HG03460 (cell line): Measurements from ENCODE around the gene FRRS1.

ENCODE experiments used
- ATAC-seq: cut with Tn5 transposase; IDR thresholded peaks from one replicate; pipeline ENCODE4 v1.9.1; 2021; ENCODE audit not compliant: unreplicated experiment

FRRS1 gene

DNA sequence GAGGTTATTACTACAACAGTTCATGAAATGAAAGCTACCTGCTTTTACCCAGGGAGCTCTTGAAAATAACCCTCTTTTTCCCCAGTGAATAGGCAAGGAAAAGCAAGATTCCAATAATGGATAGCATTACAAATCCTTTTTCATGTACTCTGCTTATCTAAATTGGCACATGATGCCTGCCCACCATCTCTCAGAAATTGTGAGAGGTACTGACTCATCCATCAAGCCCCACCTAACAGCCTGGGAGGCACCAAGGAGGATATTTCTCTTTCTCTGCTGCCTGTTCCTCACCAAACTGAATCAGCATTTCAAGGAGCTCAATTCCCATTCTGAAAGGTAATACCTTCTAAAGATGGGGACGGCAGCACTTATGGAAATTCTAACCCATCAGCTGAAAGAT lies 86.2 kb downstream of the FRRS1 start:
- ATAC-seq = no peak

- ATAC-seq = no peak
Observed at GRCh38 chr1:99677416-99677815, 89.0 kb downstream of the FRRS1 start.

- ATAC-seq = no peak
Observed at GRCh38 chr1:99676876-99677275, 89.6 kb downstream of the FRRS1 start.

DNA sequence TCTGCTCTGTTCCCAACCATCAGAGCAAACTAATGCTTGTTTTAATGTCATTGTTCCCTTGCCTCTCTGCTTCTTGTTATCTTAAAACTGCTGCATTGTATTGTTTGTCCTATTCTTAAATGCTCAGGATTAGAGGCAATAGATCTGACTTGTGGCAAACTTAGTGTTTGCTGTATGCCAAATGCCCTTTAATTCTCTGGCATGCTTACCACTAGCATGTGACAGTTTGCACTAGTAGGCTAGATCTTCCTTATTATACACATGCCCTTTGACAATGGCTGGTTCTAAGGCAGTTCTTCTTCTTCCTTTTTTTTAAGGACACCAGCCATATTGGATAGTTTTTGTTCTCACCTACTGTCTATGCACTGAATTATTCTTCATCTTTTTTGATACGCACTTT lies 90.4 kb downstream of the FRRS1 start:
- no peak for ATAC-seq

DNA sequence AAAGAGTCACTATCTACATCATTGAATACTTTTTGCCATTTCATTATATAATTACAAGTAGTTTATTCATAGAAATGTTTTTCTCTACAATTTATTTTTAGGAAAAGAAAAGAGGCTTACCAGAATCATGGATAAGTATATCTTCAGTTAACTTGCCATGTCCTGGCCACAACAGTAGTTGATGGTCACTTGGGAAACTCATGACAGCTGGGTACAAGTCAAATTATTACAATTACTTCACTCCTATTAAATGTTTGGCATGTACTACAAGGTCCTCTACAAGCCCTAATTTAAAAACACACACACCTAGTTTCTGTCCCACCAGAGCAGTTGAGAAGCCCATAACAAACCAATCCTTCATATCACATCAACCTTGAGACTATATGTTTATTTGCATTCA lies 91.1 kb downstream of the FRRS1 start:
- ATAC-seq = no peak

DNA sequence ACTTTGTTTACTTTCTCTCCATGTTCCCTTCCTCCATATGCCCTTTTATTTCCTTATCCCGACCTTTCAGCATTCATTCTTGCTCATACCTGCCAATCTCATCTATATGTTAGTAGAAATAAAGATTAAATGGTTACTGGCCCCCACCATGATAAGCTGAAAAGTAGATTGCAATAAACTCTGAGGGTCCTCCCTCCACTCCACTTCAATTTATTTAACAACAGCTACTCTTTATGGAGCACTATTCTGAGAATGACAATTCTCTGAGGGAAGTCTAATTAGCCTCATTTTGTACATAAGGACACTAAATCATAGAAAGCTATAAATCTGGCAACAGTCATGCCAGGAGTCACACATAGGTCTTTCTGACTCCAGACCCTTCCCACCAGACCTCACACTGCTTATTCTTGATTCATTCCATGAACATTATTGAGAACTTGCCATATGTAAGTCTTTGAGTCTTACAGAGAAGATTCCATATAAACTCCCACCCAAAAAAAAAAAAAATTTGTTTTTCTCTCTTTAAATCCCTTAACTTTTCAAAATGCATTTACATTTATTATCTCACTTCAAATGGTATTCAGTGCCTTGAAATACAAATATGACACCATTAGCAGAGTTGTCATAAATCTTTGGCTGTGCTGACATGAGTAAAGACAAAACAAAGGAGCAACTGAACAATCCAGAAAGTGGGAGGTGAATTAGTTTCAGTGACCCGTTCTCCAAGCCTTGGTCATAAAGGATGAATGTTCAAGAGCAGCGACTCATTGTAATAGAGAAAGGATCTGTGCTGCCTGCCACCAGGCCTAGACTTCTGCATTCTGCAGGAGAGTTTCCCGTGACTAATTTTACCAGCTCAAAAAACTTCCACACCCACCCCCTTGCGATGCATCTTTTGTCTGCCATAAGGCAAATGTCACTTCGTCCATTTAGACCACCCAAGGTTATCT lies 92.0 kb downstream of the FRRS1 start:
- ATAC-seq = no peak

DNA sequence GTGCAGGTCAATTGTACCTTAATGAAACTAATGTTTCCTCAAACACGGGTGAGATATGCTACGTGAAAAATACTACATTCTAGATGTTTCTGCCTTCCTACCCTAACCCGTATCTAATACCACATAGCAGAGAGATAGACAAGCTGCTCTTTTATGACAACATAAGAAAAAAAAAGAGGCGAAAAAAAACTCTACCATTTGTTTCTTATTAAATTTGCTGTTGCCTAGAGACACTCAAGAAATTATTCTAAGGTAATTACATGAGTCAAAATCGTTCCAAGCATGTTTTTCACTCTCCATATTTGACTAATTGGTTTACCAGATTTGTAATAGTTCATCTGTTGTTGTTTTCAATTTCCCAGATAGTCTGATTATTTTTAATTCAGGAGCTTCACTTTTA lies 93.1 kb downstream of the FRRS1 start:
- no peak for ATAC-seq

DNA sequence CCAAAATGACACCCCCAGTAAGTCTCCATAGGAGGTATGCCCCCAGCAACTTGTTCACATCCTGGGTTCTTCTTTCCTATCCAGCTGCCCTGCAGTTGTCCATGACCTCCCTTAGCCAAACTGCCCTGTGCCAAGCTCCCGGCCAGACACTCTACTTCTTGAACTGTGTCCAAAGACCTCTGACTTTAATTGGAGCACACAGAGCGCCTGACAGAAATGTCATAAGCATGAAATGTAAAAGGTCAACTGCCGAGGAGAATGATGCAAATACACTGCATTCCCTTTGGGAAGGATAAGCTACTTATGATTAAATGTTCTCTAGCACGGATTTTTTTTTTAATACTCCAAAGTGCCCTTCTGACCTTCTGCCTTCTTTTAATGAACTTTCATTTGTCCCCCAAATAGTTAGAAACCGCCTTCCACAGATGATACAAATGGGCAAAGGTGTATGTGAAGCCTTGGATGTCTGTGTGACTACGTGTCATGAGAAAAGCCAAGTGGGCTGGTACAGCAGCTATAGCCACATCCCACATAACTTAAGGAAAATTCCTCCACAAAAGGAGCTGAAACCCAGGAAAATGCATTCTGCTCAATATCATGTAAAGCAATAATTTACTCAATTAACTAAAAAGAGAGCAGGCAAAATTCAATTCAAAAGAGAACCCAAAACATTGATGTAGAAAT lies 93.8 kb downstream of the FRRS1 start:
- no peak for ATAC-seq

- ATAC-seq = no peak
Observed at GRCh38 chr1:99672038-99672437, 94.4 kb downstream of the FRRS1 start.

GRCh38 chr1:99670583-99670982 lies 95.9 kb downstream of the FRRS1 start:
- no peak for ATAC-seq

DNA sequence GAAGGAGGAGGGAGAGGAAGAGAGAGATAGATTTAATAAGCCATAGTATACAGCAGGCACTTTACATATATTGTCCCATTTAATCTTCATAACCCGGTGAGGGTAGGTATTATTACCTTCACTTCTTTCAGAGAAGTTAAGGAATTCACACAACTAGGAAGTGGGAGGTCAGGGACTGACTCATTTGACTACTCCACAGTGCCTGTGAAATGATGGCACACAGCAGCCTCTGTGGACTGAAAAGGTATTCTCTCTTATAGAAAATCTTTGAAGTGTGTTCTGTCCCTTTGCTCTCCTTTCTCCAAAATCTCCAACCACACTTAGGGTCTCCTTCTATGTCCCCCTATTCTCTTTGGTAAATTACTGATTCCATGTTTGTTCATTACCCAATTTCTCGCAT lies 96.6 kb downstream of the FRRS1 start:
- no peak for ATAC-seq

GRCh38 chr1:99669376-99669775 lies 97.1 kb downstream of the FRRS1 start:
- ATAC-seq = no peak

DNA sequence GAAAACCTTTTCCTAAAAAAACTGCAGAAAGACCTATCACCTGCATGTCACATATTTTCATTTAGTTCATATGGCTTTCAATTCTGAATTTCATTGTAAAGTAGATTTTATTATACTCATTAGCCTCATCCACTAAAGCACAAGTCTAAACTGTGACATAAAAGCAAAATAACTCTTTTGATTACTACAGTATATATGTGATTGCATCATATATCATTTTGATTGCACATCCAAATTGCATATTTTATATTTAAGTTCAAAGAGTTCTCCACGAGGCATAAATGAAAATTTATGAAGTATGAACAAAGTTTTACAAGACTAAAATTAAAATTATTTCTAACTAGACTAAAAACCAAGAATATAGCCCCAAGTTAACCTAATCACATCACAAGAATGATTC lies 101.2 kb downstream of the FRRS1 start:
- no peak for ATAC-seq

- ATAC-seq = no peak
Observed at GRCh38 chr1:99663501-99663900, 102.9 kb downstream of the FRRS1 start.

DNA sequence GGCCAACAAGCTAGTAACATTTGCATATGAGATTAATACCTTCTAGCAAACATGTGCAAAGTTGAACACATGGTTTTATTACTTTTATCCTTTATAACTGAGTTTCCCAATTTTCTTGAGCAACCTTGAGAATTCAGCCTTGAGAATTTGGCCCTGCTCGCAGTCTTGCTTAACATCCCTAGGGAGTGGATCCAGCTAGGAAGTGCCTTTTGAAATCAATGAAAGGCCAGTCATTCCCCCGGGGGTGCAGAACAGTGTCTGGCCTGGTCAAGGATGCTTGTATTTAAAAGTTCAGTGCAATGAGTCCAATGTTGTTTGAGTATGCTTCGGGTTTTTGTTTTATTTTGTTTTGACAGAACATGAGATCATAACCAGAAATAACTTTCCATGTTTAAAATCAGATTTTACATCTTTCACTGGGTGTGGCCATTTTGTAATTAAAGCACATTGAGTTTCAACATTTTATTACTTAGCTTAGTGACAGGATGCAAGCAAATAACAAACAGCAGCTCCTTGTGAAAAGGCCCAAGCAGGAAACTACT lies 103.8 kb downstream of the FRRS1 start:
- ATAC-seq = no peak

- ATAC-seq = no peak
Observed at GRCh38 chr1:99661780-99662179, 104.7 kb downstream of the FRRS1 start.

DNA sequence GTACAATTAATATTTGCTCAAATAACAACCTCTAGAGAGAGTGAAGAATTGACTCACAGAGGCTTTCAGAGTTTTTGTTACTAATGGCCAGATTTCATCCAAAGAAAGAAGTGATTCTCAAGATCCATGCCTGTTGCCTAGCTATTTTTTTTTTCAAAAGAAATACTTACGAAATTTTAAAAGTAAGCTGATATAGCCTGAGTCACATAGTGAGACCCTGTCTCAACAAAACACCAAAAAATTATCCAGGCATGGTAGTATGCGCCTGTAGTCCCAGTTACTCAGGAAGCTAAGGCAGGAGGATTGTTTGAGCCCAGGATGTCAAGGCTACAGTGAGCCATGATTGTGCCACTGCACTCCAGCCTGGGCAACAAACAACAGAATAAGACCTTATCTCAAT lies 105.9 kb downstream of the FRRS1 start:
- no peak for ATAC-seq

- no peak for ATAC-seq
Observed at GRCh38 chr1:99659755-99660210, 106.7 kb downstream of the FRRS1 start.
